ENCODE data around the gene NRG3. TPM values are rescaled to one million over a fixed set of nuclear protein-coding genes. Genes with fewer than 3 reads are reported as not detected.

The NRG3 gene
- total RNA-seq, 4 donors from 2014 or later, result 0.32 to 1.4 TPM; not detected in 2

DNA sequence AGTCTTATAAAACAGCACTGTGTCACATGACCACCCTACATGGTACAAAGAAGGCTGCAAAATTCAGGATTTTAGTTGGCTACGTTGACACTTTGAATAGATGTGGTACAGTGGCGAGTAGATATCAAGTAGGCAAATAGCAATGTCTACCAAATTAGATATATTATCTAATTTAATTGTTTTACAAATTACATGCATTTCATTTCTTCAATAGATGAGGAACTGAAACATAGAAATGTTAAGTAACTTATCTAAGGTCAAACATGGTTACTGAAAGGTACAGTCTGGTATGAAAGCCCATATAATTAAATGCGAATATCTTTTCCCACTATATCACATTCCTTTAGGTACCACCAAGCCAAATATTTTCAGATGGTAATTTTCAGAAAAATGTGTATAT, 972.2 kb downstream of the NRG3 start:
- intact Hi-C loops (cut with DNase I; ENCODE audit: low total_unique reads), result no loop called here
- WGBS, 2 donors (ENCODE audit: low coverage in 1 of 2), result 80 to 85% methylated on average over 3 of the region's 3 CpGs
- H3K27ac ChIP-seq, result no peak overlapping the region

GRCh38 chr10:82850191-82850590, 975.2 kb downstream of the NRG3 start:
- in situ Hi-C loops (cut with MboI; ENCODE audit: low pct_ligation_motif_present in 1 of 4, low pct_unique_long_range_greater_than_20kb in 1 of 4, low sequenced_read_pairs in 3 of 4), result no loop called here
- intact Hi-C loops (cut with DNase I; ENCODE audit: low total_unique reads), result loop anchor here (1.0 kb wide), 1 partner anchor 22 kb away; no protein-coding TSS in a partner anchor

More for the DNA sequence above, 972.2 kb downstream of the NRG3 start:
- in situ Hi-C loops (cut with MboI; ENCODE audit: low pct_ligation_motif_present in 1 of 4, low pct_unique_long_range_greater_than_20kb in 1 of 4, low sequenced_read_pairs in 3 of 4), result no loop called here
- Histone ChIP-seq H3K4me1 (no peaks in the 10 kb centered on the region), H3K36me3 (no peaks in the 10 kb centered on the region), H3K4me3 (no peak overlapping the region), H3K9me3 (no peaks in the 10 kb centered on the region), H3K27me3 (no peaks in the 10 kb centered on the region)
- DNase-seq, result no peak
- TF ChIP-seq, protein P1, sequence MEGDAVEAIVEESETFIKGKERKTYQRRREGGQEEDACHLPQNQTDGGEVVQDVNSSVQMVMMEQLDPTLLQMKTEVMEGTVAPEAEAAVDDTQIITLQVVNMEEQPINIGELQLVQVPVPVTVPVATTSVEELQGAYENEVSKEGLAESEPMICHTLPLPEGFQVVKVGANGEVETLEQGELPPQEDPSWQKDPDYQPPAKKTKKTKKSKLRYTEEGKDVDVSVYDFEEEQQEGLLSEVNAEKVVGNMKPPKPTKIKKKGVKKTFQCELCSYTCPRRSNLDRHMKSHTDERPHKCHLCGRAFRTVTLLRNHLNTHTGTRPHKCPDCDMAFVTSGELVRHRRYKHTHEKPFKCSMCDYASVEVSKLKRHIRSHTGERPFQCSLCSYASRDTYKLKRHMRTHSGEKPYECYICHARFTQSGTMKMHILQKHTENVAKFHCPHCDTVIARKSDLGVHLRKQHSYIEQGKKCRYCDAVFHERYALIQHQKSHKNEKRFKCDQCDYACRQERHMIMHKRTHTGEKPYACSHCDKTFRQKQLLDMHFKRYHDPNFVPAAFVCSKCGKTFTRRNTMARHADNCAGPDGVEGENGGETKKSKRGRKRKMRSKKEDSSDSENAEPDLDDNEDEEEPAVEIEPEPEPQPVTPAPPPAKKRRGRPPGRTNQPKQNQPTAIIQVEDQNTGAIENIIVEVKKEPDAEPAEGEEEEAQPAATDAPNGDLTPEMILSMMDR (IDR thresholded peaks at IDR 0.05), result no peak
- TF ChIP-seq POLR2AphosphoS5 (IDR thresholded peaks at IDR 0.05) (no peak), POLR2A (IDR thresholded peaks at IDR 0.05) (no peak), EP300 (IDR thresholded peaks at IDR 0.05; ENCODE audit: low read depth) (no peak)

GRCh38 chr10:82856957-82857613, 982.1 kb downstream of the NRG3 start:
- H3K27me3 ChIP-seq, result no peaks in the 10 kb centered on the region
- no peak for DNase-seq
- H3K4me1 ChIP-seq, result no peaks in the 10 kb centered on the region
- intact Hi-C loops (cut with DNase I; ENCODE audit: low total_unique reads), result no loop called here
- in situ Hi-C loops (cut with MboI; ENCODE audit: low pct_ligation_motif_present in 1 of 4, low pct_unique_long_range_greater_than_20kb in 1 of 4, low sequenced_read_pairs in 3 of 4), result no loop called here
- TF ChIP-seq POLR2A (IDR thresholded peaks at IDR 0.05) (no peak), EP300 (IDR thresholded peaks at IDR 0.05; ENCODE audit: low read depth) (no peak), POLR2AphosphoS5 (IDR thresholded peaks at IDR 0.05) (no peak)
- TF ChIP-seq, protein P1 (IDR thresholded peaks at IDR 0.05), result no peak
- WGBS, 2 donors (ENCODE audit: low coverage in 1 of 2), result 59 to 100% methylated on average over 1 to 3 of the region's 3 CpGs
- no peaks in the 10 kb centered on the region for H3K36me3 ChIP-seq
- H3K9me3 ChIP-seq, result no peaks in the 10 kb centered on the region
- no peak overlapping the region for H3K4me3 ChIP-seq
- no peak overlapping the region for H3K27ac ChIP-seq

More at GRCh38 chr10:82850191-82850590, 975.2 kb downstream of the NRG3 start:
- no peak for DNase-seq
- H3K4me1 ChIP-seq, result no peaks in the 10 kb centered on the region
- WGBS, 2 donors (ENCODE audit: low coverage in 1 of 2), result 62 to 64% methylated on average over 4 of the region's 4 CpGs
- no peaks in the 10 kb centered on the region for H3K9me3 ChIP-seq
- H3K4me3 ChIP-seq, result no peak overlapping the region
- no peak overlapping the region for H3K27ac ChIP-seq
- H3K36me3 ChIP-seq, result no peaks in the 10 kb centered on the region
- H3K27me3 ChIP-seq, result no peaks in the 10 kb centered on the region
- no peak for TF ChIP-seq POLR2AphosphoS5 (IDR thresholded peaks at IDR 0.05)
- TF ChIP-seq POLR2A (IDR thresholded peaks at IDR 0.05), result no peak

- Histone ChIP-seq H3K36me3 (no peaks in the 10 kb centered on the region), H3K27ac (no peak overlapping the region), H3K4me1 (no peaks in the 10 kb centered on the region), H3K27me3 (no peaks in the 10 kb centered on the region), H3K4me3 (no peak overlapping the region), H3K9me3 (no peaks in the 10 kb centered on the region)
- no peak for DNase-seq
- 97% methylated on average over 2 of the region's 2 CpGs; no CpG with 5 or more reads in 1 of the 2 donors for WGBS, 2 donors (ENCODE audit: low coverage in 1 of 2)
- in situ Hi-C loops (cut with MboI; ENCODE audit: low pct_ligation_motif_present in 1 of 4, low pct_unique_long_range_greater_than_20kb in 1 of 4, low sequenced_read_pairs in 3 of 4) (no loop called here), intact Hi-C loops (cut with DNase I; ENCODE audit: low total_unique reads) (no loop called here)
- TF ChIP-seq EP300 (IDR thresholded peaks at IDR 0.05; ENCODE audit: low read depth), result no peak
- TF ChIP-seq POLR2A (IDR thresholded peaks at IDR 0.05), result no peak
- TF ChIP-seq POLR2AphosphoS5 (IDR thresholded peaks at IDR 0.05), result no peak
- TF ChIP-seq, protein P1 (IDR thresholded peaks at IDR 0.05), result no peak
Measured at GRCh38 chr10:82861889-82862288, 986.9 kb downstream of the NRG3 start.

All from transverse colon (tissue), 4 donors.